Ammon's horn (tissue), 1 donor: Measurements from ENCODE around the gene HS2ST1.
A peak's percentile ranks its signal among the peaks of the same experiment; 100 is the strongest.

Source experiments
- DNase-seq: peaks from one replicate; pipeline ENCODE4 v3.0.0-alpha.2; 2016; ENCODE audit warnings: low spot score

Gene HS2ST1

GRCh38 chr1:87140831-87141540, 226.6 kb downstream of the HS2ST1 start:
- no peak for DNase-seq

- DNase-seq, result no peak
These were observed 227.1 kb downstream of the HS2ST1 start for GRCh38 chr1:87141556-87141955.

GRCh38 chr1:87143413-87144135, 229.1 kb downstream of the HS2ST1 start:
- DNase-seq, result no peak

- no peak for DNase-seq
These were observed 230.0 kb downstream of the HS2ST1 start for GRCh38 chr1:87144316-87144895.

- DNase-seq, result no peak
These were observed 230.5 kb downstream of the HS2ST1 start for GRCh38 chr1:87144981-87145380.

GRCh38 chr1:87146538-87146937, 232.1 kb downstream of the HS2ST1 start:
- DNase-seq, result no peak

- no peak for DNase-seq
These were observed 232.6 kb downstream of the HS2ST1 start for GRCh38 chr1:87146986-87147385.

- no peak for DNase-seq
These were observed 233.4 kb downstream of the HS2ST1 start for GRCh38 chr1:87147851-87148250.

- no peak for DNase-seq
These were observed 234.2 kb downstream of the HS2ST1 start for GRCh38 chr1:87148661-87149060.

- DNase-seq, result peak; percentile 74
These were observed 235.0 kb downstream of the HS2ST1 start for GRCh38 chr1:87149241-87150041.

GRCh38 chr1:87150143-87150542, 235.7 kb downstream of the HS2ST1 start:
- DNase-seq, result no peak

- DNase-seq, result peak; percentile 64
These were observed 237.3 kb downstream of the HS2ST1 start for GRCh38 chr1:87151500-87152421.

- DNase-seq, result peak; percentile 15
These were observed 239.9 kb downstream of the HS2ST1 start for GRCh38 chr1:87154384-87154783.

- peak; percentile 58 for DNase-seq
These were observed 240.7 kb downstream of the HS2ST1 start for GRCh38 chr1:87155170-87155569.

GRCh38 chr1:87155648-87156047, 241.2 kb downstream of the HS2ST1 start:
- no peak for DNase-seq

GRCh38 chr1:87156124-87156523, 241.7 kb downstream of the HS2ST1 start:
- DNase-seq, result no peak

- no peak for DNase-seq
These were observed 245.0 kb downstream of the HS2ST1 start for GRCh38 chr1:87159378-87159915.
